Measurements from ENCODE around the gene OSTM1.
A peak's percentile ranks its signal among the peaks of the same experiment; 100 is the strongest.

DNA sequence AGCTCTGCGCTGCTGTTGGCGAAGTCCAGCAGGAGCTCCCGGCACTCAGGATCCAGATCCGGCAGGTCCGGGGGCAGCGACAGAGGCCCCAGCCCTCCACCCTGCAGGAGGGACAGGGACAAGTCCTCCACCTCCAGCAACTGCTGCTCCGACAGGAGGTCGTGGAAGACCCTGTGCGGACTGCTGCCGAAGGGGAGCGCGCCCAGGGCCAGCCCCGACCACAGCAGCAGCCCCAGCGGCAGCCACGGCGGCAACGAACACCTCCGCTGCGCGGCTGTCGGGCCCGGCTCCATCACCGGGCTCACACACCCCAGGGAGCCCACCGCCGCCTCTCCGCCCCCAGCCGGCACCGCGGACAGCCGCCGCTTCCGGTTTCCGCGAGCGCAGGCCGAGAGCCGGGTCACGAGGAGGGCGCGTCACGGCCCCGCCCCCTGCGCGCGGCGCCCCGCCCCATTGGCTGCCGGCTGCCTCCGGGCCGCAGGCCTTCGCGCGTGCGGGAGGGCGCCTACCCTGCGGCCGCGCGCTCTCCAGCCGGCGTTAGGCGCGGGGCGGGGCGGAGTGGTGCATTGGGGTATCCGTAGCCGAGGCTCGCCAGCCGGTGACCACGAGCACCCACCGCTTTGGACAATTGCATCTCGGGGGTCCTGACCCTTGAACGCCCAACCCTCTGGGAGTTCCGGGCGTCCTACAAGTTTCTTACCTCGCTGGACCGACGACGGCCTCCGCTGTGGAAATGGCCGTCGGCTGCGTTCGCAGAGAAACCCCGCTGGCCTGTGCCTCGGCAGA lies at the start of gene OSTM1:
- TF ChIP-seq, protein P1, sequence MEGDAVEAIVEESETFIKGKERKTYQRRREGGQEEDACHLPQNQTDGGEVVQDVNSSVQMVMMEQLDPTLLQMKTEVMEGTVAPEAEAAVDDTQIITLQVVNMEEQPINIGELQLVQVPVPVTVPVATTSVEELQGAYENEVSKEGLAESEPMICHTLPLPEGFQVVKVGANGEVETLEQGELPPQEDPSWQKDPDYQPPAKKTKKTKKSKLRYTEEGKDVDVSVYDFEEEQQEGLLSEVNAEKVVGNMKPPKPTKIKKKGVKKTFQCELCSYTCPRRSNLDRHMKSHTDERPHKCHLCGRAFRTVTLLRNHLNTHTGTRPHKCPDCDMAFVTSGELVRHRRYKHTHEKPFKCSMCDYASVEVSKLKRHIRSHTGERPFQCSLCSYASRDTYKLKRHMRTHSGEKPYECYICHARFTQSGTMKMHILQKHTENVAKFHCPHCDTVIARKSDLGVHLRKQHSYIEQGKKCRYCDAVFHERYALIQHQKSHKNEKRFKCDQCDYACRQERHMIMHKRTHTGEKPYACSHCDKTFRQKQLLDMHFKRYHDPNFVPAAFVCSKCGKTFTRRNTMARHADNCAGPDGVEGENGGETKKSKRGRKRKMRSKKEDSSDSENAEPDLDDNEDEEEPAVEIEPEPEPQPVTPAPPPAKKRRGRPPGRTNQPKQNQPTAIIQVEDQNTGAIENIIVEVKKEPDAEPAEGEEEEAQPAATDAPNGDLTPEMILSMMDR (IDR thresholded peaks at IDR 0.05) = no peak
- peak; percentile 65 to 87 for TF ChIP-seq POLR2A (IDR thresholded peaks at IDR 0.05)
